ENCODE data around the gene TSEN2.
"Not testable (repeated sequence)": the region's sequence is repeated elsewhere in the genome, so short reads cannot be mapped to it uniquely, and the experiment has no call there.

TSEN2 gene

DNA sequence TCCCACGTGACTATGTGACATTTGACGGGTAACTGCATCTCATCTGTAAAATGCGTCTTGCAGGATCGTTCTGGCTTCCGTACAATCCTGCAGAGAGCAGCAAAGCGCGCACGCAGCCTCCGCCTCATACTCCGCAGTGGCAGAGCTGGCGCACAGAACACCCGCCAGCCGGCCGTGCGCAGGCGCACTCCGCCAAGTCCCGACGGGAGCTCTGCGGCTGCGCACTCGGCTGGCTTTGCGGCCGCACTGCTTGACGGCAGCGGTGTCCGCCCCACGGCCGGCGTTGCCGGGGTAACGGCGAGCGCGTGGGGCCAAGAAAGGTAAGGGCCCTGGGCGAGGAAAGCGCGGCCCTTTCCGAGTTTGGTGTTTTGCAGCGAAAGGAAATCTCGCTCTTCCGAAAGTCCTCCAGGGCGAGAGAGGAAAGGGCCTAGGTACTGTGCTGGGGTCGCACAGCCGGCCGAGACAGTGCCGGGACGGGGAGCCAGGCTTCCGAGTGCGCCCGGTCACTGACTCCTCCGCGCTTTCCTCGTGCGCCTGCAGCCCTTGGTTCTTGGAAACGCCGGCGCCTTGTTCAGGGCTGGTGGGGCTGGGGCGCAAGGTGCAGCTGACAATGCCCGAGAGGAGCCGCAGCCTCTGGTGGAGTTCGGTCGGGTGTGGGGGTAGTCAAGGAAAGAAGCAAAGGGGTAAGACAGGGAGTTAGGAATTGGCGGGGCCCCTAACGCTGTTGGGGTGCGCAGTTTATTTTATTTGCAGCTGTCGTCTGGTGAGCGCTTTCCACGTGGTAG is at the start of gene TSEN2:
TSS of gene TSEN2 (plus strand) at position 283 of the 785 bp plus-strand sequence. CDS start 5,321 bp downstream, outside the sequence.
- peak; percentile 80 to 84 for DNase-seq

DNA sequence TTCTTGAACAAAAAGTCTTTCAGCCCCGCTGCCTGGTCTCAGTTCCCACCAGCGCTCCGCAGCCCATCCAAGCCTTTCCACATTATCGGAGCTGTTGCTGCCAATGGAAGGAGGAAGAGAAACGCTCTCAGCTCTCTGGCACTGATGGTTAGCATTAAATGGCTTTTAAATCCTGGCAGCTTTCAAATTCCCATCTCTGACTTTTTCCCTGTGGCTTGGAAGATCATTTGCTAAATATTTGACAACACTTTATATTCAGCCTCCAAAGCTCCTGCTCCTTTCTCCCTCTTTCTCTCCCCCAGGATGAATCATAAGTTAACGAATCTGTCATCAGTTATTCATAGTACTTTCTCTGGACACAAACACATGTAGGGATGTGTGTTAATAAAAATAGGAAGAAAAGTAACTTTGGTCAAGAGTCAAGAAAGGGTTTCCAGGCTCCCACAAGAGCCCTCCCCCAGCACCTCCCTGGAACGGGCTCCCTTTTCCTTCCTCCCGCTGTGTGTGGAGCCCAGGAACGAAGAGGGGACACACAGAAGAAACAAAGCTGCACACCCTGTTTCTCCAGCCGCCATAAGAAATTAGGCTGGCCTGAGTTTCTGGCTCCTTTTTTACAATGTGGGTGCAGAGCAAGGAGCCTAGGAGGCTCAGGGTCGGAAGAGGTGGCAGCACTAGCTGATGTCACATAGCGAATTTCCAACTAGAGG is 47.6 kb upstream of the TSEN2 start:
- DNase-seq = no peak

DNA sequence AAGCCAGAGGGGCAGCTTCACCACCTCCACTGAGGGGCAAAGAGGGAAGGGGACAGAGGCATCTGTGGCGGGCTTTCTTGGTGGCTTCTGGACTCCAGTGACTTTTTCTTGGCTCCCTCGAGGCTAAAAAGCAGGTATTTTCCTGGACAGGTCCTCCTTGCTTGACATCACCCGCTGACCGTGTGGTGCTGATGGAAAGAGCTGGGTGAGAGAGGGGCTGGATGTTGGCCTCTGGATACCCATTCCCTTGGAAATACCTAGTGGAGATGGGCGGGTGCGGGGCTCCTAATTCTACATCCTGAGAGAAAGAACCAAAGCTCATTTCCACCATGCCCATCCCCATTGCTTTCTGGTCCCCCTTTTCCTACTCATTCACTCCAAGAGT is 47.1 kb upstream of the TSEN2 start:
- no peak for DNase-seq

DNA sequence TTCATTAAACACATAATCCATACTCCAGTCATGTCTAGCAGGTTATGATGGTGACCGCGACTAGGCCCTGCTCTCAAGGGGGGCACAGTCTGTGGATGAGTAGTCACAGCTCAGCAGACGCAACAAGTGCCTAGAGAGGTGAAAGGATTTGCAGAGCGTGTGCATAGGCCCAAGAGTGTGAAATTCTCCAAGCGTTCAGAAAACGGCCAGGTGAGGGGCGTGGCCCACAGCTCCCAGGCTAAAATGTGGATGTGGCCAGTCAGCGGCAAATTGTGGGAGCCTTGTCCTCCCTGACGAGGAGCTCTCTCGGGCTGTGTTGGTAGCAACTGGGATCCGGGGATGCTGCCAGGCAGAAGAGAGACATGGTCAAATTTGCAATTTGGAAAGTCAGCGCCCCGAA is 46.4 kb upstream of the TSEN2 start:
- no peak for DNase-seq

DNA sequence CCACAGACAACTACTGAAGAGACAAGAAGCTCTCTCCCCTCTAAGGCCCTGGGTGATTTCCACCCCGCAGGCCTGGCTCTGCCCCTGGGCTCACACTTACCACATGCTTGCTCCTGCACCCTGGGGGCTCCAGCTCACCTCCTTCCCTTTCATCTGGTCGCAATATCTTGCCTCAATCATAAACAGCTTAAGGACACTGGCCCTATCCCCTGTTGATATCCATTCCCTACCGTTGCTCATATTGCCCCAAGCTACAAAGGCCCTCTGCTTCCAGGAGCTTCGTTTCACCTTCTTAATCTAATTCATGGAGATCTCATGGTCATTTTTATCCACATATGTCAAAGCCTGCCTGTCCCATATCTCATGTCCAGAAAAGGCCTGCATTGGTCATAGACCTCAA is 46.0 kb upstream of the TSEN2 start:
- no peak for DNase-seq

DNA sequence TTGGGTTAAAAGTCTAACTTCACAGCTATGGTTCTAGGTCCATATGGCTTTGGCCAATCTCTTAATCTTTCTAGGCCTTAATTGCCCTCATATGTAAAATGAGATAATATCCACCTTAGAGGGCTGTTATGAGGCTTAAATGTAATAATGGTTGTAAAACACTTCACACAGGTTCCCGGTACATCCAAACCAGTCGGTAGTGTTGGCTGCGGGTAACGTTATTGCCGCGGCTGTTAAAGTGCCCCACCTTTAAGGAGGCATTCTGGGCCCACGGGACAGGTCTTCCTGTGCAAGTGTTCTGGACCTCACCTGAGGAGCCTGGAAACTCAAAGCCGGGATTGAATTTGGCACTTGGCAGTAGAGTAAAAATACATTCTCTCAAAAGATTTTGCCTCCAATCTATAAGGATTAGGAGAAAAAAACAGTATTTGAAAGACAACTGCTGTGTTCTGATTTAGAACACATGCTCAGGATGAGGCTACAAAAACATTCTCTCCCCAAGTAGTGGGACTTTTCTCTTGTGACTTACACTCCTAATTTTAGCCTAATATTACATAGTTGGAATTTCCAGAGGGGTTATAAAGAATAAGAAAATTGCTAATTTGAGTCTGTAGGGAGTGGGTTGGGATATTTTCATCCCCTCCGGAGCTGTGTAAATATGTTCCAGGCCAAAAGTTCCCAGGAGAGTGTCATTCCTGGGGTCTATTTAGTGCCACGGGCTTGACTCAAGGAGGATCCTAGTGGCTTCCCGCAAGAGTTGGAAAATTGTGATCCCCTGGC is 44.9 kb upstream of the TSEN2 start:
- no peak for DNase-seq

DNA sequence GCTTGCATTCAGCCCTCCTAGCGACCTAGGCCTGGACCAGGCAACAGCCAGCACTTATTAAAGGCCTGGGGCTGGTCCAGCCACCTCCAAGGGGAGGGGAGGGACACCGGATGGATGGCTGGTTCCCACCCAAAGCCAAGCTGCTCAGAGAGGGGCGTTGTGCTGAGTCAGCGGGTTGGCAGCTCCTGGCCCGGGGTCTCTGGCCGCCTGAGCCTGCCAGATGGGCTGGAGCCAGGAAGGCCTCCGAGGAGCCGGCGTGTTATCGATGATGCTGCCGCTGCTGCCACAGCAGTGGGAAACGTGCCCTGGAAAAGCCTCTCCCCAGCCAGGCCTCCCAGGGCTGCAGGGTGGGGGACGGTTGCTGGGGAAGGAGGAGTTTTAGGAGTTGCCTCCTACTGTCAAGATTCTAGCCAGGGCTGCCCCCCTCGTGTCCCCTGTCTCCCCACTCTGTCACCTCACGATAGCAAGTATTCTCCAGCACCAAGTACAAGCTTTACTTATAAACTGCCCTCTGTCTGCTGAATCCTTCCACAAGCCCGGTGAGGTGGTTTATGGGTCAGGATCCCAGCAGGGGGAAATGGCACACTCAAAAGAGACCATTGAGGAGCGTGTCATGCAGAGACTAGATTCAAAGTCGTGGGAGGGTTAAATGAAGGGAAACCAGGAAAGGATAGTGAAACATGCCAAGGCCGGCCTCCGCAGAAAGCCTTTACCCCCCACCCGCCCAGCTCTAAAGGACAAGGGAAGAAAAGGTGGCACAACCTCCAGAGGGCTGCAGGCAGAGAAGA is 43.2 kb upstream of the TSEN2 start:
- DNase-seq = no peak

DNA sequence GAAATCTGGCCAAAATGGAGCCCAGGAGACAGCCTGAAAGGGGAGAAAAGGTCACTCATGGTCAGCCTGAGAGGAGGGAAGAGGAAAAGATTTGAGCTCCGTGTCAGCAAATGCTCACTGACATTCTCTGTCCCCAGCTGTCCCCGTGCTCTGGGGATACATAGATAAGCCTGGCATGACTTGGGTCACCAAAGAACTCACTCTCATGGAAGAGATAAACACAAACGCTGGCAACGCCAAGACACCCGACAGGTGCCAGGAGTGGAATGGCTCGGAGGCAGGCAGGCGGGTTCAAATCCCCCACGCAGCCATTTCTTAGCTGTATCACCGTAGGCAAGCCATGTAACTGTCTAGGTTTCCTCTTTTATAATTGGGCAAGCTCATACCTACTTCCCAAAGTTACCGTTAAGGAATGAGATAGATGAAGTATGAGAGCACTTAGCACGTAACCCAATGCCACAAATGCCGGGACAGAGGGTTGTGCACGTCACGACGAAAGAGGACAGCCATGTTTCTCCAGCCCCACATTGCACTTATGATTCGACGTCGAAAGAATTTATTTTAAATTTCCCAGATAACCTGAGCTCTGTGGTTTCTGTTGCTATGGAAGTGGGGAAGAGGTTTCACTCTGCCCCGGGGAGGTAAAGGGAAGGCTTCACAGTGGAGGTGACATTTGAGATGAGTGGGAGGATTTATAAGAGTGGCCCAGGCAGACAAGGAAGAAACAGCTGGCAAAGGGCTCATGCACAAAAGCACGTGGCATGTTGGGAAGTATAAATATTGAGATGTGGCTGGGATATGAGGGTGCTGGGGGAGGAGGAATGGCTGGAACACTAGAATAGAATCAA is 41.4 kb upstream of the TSEN2 start:
- no peak for DNase-seq

DNA sequence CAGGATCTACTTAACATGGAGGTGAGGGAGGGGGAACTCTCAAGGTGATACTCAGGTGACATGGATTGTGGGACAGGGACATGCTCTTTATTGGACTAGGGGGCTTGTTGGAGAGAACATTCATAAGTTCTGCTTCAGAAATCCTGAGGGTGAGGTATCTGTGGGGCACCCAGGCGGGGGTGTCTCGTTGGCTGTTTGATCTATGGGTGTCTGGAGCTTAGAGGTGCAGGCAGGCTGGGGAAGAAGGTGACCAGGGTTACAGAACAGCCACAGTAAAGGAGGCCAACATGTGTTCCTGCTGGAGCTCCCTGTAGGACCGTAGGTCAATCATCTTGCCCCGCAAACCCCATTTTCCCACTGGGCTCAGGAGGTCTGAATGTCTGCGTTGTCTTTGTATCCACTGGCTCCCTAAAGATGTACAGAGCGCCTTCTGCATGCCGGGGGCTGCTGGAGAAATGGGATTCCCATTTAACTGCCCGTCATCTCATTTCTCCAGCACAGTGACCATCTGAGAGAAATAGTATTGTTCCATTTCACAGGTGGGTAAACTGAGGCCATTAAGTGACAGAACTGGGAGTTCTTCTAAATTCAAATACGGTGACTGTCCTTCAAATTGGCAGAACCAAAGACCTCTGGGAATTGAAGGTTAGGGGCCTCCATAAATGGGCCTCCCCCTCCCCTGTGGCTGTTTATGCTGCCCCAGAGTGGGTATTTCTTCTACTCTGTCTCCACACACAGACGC is 40.3 kb upstream of the TSEN2 start:
- DNase-seq = no peak

DNA sequence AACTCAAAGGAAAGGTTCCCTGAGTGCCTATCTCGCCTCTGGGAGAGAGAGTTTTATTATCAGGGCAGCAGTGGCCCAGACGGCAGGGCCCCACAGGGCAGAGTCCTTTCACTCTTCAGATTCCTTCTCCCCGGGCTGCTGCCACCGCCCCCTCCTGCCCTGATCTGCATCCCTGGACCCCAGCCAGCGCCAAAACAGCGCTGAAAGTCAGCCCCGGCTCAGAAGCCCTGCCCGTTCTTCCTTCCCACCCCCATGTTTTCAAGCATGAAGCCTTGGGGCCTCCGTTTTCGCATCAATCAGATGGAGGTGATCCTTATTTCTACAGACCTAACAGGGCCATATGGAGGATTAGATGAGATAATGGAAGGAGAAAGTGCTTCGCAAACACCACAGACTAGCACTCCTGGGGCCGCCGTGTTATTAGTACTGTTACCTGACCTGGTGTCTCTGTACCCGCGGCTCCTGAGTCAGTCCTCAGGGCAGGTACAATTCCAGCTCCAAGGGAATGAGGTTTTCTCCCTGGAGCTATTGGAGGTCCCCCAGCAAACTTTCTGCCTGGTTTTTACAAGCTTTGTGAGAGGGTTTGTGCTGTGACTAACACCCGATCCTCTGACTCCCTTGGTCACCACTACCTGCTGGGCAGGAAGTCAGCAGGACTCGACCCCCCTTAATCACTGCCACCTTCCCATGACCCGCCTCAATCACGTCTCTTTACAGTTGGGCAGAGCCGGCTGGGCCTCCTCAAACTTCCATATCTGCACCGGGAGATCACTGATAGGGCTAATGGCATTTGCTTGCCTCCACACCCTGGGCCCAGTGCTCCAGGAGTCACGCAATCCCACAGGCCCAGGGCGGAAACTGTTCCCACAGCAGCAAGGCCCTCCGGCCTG is 39.5 kb upstream of the TSEN2 start:
- no peak for DNase-seq

DNA sequence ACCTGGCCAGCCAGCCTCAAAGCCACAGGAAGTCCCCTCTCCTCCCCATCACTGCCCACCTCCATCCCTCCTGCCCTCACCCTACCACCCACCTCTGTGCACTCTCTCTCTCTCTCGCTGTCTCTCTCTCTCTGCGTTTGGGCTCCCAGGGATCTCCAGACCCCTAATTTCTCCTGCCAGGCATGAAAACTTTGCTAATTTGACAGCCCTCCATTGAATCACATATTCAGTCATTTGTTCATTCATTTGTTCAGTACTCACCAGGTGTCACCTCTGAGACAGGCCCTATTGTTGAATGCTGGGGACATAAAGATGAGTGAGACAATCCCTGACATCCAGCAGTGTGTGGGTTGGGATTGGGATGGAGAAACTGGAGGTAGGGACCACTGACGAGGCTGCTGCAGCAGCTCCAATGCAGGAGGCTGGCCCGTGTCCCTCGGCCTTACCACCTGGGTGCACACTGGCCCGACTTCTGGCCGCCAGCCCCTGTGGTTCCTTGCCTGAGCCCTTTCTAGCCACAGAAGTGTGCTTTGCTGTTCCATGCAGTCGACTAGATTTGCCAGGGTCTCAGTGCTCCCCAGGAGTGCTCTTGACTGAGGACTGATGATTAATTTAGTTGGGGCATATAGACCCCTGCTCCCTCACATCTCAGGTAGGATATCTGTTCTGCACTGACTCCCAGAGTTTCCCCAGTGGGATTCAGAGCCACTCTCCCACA is 38.6 kb upstream of the TSEN2 start:
- DNase-seq = no peak

DNA sequence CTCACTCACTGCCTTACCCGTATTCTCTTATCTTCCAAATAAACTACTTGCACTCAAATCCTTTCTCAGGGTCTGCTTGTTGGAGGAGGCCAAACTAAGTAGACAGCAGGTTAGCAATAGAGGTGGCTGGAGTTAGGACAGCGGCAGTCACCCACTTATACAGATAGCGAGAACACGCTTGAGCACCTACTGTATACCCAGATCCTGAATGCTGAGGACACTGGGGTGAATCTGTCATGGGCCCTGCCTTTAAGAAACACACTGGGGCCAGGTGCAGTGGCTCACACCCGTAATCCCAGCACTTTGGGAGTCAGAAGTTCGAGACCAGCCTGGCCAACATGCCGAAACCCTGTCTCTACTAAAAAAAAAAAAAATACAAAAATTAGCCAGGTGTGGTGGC is 38.0 kb upstream of the TSEN2 start:
- no peak for DNase-seq

DNA sequence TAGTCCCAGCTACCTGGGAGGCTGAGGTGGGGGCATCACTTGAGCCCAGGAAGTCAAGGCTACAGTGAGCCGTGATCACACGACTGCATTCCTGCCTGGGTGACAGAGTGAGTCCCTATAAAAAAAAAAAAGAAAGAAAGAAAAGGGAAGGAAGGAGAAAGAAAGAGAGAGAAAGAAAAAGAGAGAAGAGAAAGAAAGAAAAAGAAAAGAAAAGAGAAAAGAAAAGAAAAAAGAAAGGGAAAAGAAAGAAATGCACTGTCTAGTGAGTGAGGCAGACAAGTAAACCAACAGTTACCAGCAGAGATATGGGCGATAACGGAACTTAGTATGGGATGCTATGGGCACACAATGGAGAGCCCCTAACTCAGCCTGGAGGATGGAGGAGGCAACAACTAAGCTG is 37.2 kb upstream of the TSEN2 start:
- no peak for DNase-seq

DNA sequence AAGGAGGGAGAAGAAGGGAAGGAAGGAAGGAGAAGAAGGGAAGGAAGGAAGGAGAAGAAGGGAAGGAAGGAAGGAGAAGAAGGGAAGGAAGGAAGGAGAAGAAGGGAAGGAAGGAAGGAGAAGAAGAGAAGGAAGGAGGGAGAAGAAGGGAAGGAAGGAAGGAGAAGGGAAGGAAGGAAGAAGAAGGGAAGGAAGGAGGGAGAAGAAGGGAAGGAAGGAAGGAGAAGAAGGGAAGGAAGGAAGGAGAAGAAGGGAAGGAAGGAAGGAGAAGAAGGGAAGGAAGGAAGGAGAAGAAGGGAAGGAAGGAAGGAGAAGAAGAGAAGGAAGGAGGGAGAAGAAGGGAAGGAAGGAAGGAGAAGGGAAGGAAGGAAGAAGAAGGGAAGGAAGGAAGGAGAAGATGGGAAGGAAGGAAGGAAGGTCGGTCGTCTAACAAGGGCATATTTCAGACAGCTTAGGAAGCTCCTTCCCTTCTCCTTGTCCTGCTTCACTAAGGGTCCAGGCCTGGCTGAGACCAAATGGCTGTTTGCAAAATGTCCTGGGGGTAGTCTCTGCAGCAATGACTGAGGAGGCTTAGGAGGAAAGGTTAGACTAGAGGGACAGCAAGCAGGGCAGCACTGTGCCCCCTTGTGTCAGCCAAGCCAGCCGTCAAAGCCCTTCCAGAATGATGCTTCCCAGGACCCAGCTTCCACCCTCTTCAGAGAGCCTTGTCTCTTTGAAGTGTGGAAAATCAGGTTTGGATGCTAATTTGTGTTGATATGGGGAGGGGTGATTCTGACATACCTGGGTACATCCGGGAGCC is 35.7 kb upstream of the TSEN2 start:
- DNase-seq = not testable (repeated sequence)

DNA sequence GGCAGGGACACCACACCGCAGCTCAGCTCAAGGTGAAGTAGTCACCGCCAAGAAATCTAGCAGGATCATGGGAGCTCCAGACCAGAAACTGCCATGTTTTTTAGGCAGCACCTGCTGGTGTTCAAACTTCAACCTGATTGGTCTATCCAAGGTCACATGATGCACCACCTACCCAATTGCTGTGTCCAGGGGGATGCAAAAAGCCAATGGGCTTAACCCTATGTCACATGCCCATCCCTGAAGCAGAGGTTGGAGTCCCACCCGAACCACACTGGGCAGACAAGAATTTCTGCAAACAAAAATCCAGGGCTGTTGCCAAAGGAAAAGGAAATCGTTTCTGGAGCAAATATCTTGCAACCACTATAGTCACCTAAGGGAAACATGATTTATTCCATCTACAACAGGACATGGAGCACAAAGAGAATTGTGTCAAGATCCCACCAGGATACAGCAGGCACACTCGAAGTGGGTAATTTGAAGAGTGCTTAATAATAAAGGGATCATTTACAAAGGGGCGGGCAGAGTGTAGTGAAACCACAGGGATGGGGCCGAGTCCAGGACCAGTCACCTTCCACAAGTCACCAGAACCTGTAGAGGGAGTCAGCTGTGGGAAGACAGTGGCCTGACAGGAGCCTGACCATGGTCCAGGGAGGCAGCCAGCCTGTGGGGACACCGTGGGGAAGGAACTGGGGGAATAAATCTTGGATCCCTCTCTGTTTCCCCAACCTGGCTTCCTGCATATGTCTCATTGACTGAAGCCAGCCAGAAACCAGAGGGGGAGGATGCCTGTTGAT is 34.2 kb upstream of the TSEN2 start:
- DNase-seq = no peak

DNA sequence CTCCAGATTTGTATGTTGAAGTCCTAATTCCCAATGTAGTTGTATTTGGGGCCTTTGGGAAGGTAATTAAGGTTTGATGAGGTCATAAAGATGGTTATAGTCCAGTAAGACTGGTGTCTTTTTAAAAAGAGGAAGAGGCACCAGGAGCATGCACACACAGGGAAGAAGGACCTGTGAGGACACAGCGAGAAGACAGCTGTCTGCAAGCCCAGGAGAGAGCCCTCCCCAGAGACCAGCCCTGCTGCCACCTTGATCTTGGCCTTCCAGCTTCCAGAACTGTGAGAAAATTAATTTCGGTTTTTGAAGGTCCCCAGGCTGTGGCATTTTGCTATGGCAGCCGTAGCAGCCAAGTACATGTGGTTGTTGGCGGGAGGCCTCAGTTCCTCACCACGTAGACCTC is 32.8 kb upstream of the TSEN2 start:
- no peak for DNase-seq

DNA sequence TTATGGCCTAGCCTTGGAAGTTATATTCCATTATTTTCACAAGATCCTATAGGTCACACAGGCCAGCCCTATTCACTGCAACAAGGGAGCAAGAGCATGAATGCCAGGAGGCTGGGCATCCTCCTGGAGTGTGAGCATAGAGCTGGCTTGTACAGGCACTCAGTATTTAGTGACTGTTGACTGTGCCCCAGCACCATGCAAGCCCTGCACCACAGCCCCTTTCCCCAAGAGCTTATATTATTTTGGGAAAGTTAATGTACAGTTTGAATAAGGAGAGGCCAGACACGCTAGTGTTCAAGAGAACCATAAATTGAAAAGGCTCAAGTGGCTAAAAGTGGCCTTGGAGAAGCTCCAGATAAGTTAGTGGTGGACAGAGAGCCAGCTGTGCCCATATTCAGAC is 32.3 kb upstream of the TSEN2 start:
- DNase-seq = no peak
